ENCODE results near the gene ACOD1. TPM values are rescaled to one million over a fixed set of nuclear protein-coding genes. Genes with fewer than 3 reads are reported as not detected.

Gene ACOD1
- total RNA-seq, 1 donor from 2014 or later: not detected

- peak; percentile 81 for DNase-seq (ENCODE audit: low read depth)
These were observed 43.7 kb downstream of the ACOD1 start, which contains the start of gene CLN5 for GRCh38 chr13:76991796-76992547. Gene CLN5 (plus strand): TSS chr13:76992081. CDS start chr13:76992099, 18 bp downstream.

- DNase-seq (ENCODE audit: low read depth): peak; percentile 40
These were observed 44.3 kb downstream of the ACOD1 start for GRCh38 chr13:76992548-76993001.

GRCh38 chr13:76993021-76993420 is 44.7 kb downstream of the ACOD1 start:
- no peak for DNase-seq (ENCODE audit: low read depth)

- no peak for DNase-seq (ENCODE audit: low read depth)
These were observed 45.2 kb downstream of the ACOD1 start for GRCh38 chr13:76993473-76993872.

GRCh38 chr13:76994281-76994680 is 46.0 kb downstream of the ACOD1 start:
- DNase-seq (ENCODE audit: low read depth): no peak

- no peak for DNase-seq (ENCODE audit: low read depth)
These were observed 52.2 kb downstream of the ACOD1 start for GRCh38 chr13:77000475-77000874.

- DNase-seq (ENCODE audit: low read depth): no peak
These were observed 53.2 kb downstream of the ACOD1 start for GRCh38 chr13:77001540-77001939.

GRCh38 chr13:77001963-77002587 is 53.8 kb downstream of the ACOD1 start:
- DNase-seq (ENCODE audit: low read depth): no peak

- DNase-seq (ENCODE audit: low read depth): peak; percentile 61
These were observed 54.4 kb downstream of the ACOD1 start for GRCh38 chr13:77002590-77003190.

Other genes with a start within 250 kb of the ACOD1 start
- 8.7 and 37.5 TPM in 2 replicates for gene KCTD12, start 62.1 kb upstream of the ACOD1 start, total RNA-seq
- 43.4 and 62.4 TPM in 2 replicates for gene CLN5, start 43.6 kb downstream of the ACOD1 start, total RNA-seq
- 58.7 and 60.1 TPM in 2 replicates for gene FBXL3, start 78.6 kb downstream of the ACOD1 start, total RNA-seq